GM12872 (cell line): ENCODE results near the gene AKR1B15.
A peak's percentile ranks its signal among the peaks of the same experiment; 100 is the strongest.

ENCODE experiments used
- TF ChIP-seq, protein P1 (sequence below): IDR thresholded peaks from 3 replicates; pipeline ENCODE4 v1.5.1; 2011; ENCODE audit warnings: low read depth, mild to moderate bottlenecking, low read length, moderate library complexity; ENCODE audit not compliant: insufficient read depth

AKR1B15 gene

GRCh38 chr7:134546955-134547354, 2.0 kb upstream of the AKR1B15 start:
- TF ChIP-seq, protein P1, sequence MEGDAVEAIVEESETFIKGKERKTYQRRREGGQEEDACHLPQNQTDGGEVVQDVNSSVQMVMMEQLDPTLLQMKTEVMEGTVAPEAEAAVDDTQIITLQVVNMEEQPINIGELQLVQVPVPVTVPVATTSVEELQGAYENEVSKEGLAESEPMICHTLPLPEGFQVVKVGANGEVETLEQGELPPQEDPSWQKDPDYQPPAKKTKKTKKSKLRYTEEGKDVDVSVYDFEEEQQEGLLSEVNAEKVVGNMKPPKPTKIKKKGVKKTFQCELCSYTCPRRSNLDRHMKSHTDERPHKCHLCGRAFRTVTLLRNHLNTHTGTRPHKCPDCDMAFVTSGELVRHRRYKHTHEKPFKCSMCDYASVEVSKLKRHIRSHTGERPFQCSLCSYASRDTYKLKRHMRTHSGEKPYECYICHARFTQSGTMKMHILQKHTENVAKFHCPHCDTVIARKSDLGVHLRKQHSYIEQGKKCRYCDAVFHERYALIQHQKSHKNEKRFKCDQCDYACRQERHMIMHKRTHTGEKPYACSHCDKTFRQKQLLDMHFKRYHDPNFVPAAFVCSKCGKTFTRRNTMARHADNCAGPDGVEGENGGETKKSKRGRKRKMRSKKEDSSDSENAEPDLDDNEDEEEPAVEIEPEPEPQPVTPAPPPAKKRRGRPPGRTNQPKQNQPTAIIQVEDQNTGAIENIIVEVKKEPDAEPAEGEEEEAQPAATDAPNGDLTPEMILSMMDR, result no peak

DNA sequence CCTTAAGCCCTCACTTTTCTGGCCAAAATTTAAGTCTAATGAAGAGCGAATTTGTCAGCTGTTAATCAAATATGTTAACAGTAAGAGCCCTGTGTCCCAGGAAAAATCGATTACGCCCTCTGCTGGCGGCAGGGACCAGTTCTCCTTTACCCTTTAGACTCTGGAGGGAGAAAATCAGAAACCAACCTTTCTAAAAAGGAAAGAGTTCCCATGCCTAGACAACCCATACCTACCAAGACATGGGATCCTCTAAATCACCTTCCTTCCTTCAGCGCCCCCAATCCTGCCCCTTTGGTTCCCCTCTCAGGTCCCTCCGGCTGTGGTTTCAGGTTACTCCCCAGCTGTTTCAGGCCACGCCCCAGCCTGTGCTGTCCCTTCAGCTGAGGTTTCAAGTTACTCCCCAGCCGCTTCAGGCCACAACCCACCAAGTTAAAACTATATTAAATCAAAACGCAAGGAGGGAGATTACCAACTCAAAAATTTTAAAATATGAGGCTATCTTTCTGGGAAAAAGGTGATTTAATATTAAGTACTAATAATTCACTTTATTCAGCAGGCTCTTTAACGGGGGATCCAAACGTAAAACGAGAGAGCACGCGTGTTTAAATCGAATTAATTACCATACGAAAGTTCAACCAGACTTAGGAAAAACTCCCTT, 1.4 kb upstream of the AKR1B15 start:
- TF ChIP-seq, protein P1, result peak; percentile 84

DNA sequence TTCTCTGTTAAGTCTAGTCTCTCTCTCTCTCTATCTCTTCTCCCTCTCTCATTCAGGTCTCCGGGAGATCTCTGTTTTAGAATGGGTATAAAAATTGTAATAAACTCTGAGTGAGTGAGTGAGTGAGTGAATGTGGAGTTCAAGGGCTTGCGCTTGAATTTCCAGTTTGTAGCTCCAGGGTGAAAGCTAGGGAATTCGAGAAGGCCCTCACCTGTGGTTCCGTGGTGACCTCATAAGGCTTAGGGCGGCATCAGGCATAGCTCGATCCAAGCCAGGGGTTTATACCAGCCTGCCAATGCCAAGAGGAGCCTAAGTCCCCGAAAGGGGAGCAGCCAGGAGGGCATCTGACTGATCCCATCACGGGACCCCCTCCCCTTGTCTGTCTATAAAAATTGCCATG, 456 bp downstream of the AKR1B15 start:
- TF ChIP-seq, protein P1, result no peak

- TF ChIP-seq, protein P1, result peak; percentile 19; the same call in 1 of the 3 replicates
Observed at GRCh38 chr7:134552105-134552504, 3.2 kb downstream of the AKR1B15 start.

DNA sequence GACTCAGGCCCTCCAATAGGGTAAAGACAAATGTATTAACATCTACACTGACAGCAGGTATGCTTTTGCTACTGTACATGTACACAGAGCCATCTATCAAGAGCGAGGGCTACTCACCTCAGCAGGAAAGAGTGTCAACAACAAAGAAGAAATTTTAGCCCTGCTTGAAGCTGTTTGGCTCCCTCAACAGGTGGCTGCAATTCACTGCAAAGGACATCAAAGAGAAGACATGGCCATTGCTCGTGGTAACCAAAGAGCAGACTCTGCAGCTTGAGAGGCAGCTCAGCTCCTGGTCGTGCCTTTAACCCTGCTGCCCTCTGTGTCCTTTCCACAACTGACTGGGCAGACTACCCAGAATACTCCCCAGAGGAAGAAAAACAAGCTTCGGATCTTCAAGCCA, 5.1 kb downstream of the AKR1B15 start:
- TF ChIP-seq, protein P1, result peak; percentile 58; the same call in 2 of the 3 replicates

- TF ChIP-seq, protein P1, result no peak
Observed at GRCh38 chr7:134554417-134554966, 5.6 kb downstream of the AKR1B15 start.

DNA sequence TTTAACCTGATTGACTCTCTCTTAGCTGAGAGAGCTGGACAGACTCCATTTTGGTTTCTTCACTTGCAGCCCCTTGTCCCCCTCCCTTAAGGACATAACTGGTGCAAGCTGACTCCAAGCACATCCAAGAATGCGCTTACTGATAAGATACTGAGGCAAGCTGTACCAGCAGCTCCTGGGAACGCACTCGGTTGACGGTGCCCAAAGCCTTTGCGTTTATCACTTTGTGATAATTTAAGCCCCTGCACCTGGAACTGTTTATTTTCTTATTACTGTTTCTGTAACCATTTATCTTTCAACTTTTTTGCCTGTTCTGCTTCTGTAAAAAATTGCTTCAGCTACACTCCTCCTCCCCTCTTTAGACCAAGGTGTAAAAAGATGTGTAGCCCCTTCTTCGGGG, 8.5 kb downstream of the AKR1B15 start:
- TF ChIP-seq, protein P1, result no peak
